PC-9 (cell line): ENCODE results near the gene CACNA1S. TPM values are rescaled to one million over a fixed set of nuclear protein-coding genes. Genes with fewer than 3 reads are reported as not detected.

Experiments used
- BruUV-seq: library from RNA; stranded (reverse); fragments of 400-500 nt; replicated peaks from 2 replicates; lab custom pipeline; 2021; lab: Mats Ljungman, UMichigan
- CTCF ChIA-PET: fragments of 300-600 bp; sonication (Branson Sonifier 250); formaldehyde crosslinking; loops from one replicate; lab custom pipeline; 2022; ENCODE audit warnings: antibody characterized with exemption; lab: Charles Lee
- POLR2A ChIA-PET: fragments of 300-600 bp; sonication (Branson Sonifier 250); formaldehyde crosslinking; loops from one replicate; lab custom pipeline; 2022; ENCODE audit warnings: antibody characterized with exemption; ENCODE audit not compliant: unreplicated experiment; lab: Charles Lee
- DNase-seq, 2 experiments: peaks; one replicate each; pipeline versions ENCODE4 v3.0.0 to v3.0.0-alpha.2; 2015 to 2022; ENCODE audit warnings: mixed read lengths in 1 of 2
- H2AFZ ChIP-seq: fragments of 200-600 bp; sonication (generic); 2 replicates; pipeline ENCODE4 v1.8.1; 2017; ENCODE audit warnings: antibody characterized with exemption
- H3F3A ChIP-seq: fragments of 200-600 bp; sonication (generic); 2 replicates; pipeline ENCODE4 v1.8.1; 2017; ENCODE audit warnings: antibody characterized with exemption, mild to moderate bottlenecking, low read depth; ENCODE audit not compliant: insufficient read depth
- H3K27ac ChIP-seq: fragments of 200-600 bp; sonication (generic); 2 replicates; pipeline ENCODE4 v1.6.1; 2016; ENCODE audit warnings: mixed run types
- H3K27me3 ChIP-seq: fragments of 200-600 bp; sonication (generic); 2 replicates; pipeline ENCODE4 v1.6.1; 2016; ENCODE audit warnings: low read depth, mixed run types; ENCODE audit not compliant: insufficient read depth
- H3K36me3 ChIP-seq: fragments of 200-600 bp; sonication (generic); 2 replicates; pipeline ENCODE4 v1.6.1; 2016; ENCODE audit warnings: low read depth, mixed run types
- H3K4me1 ChIP-seq: fragments of 200-600 bp; sonication (generic); replicated peaks from 2 replicates; pipeline ENCODE4 v1.6.1; 2016; ENCODE audit warnings: mixed run types; ENCODE audit not compliant: insufficient read depth
- H3K4me2 ChIP-seq: fragments of 200-600 bp; sonication (generic); 2 replicates; pipeline ENCODE4 v1.6.1; 2017; ENCODE audit warnings: mixed run types
- H3K4me3 ChIP-seq: fragments of 200-600 bp; sonication (generic); 2 replicates; pipeline ENCODE4 v1.6.1; 2016; ENCODE audit warnings: mixed run types
- H3K79me2 ChIP-seq: fragments of 200-600 bp; sonication (generic); 2 replicates; pipeline ENCODE4 v1.6.1; 2017; ENCODE audit warnings: low read depth, mixed run types
- H3K9me2 ChIP-seq: fragments of 200-600 bp; sonication (generic); 2 replicates; pipeline ENCODE4 v1.8.1; 2017; ENCODE audit warnings: mild to moderate bottlenecking; ENCODE audit not compliant: insufficient read depth
- H3K9me3 ChIP-seq: fragments of 200-600 bp; sonication (generic); 2 replicates; pipeline ENCODE4 v1.8.1; 2016; ENCODE audit warnings: low read depth; ENCODE audit not compliant: insufficient read depth
- H4K20me1 ChIP-seq: fragments of 200-600 bp; sonication (generic); 2 replicates; pipeline ENCODE4 v1.8.1; 2017; ENCODE audit not compliant: insufficient read depth
- EZH2 ChIP-seq: fragments of 200-600 bp; sonication (generic); IDR thresholded peaks from 2 replicates; pipeline ENCODE4 v1.8.0; 2017; ENCODE audit warnings: antibody characterized with exemption, low read depth
- intact Hi-C: fragments of 100-400 bp; cut with micrococcal nuclease; formaldehyde crosslinking; loops from one replicate; pipeline ENCODE4 v1.10.0; 2022; ENCODE audit not compliant: unreplicated experiment
- total RNA-seq: library from RNA; stranded (reverse); gene quantifications from 2 replicates; pipeline ENCODE4 v1.2.3, GENCODE V29; 2021
- TF ChIP-seq, protein P1 (sequence below): fragments of 200-600 bp; sonication (generic); conservative IDR thresholded peaks from 2 replicates; pipeline ENCODE4 v1.6.1; 2017; ENCODE audit warnings: mixed run types, antibody characterized with exemption, mild to moderate bottlenecking, moderate library complexity

Gene CACNA1S
- total RNA-seq, 1 experiment from 2014 or later, result not detected

GRCh38 chr1:201137579-201138310 lies 25.5 kb upstream of the CACNA1S start:
- ChIA-PET CTCF (no interaction called here), POLR2A (interaction anchor here (0.6 kb wide), 3 partner anchors 14 to 67 kb away, joined by 4 to 7 read pairs (median 6); no protein-coding TSS in a partner anchor)
- intact Hi-C loops, result no loop called here
- H3K27me3 ChIP-seq, result no peaks in the 10 kb centered on the region
- no peak for TF ChIP-seq EZH2
- TF ChIP-seq, protein P1, sequence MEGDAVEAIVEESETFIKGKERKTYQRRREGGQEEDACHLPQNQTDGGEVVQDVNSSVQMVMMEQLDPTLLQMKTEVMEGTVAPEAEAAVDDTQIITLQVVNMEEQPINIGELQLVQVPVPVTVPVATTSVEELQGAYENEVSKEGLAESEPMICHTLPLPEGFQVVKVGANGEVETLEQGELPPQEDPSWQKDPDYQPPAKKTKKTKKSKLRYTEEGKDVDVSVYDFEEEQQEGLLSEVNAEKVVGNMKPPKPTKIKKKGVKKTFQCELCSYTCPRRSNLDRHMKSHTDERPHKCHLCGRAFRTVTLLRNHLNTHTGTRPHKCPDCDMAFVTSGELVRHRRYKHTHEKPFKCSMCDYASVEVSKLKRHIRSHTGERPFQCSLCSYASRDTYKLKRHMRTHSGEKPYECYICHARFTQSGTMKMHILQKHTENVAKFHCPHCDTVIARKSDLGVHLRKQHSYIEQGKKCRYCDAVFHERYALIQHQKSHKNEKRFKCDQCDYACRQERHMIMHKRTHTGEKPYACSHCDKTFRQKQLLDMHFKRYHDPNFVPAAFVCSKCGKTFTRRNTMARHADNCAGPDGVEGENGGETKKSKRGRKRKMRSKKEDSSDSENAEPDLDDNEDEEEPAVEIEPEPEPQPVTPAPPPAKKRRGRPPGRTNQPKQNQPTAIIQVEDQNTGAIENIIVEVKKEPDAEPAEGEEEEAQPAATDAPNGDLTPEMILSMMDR, result no peak
- H3K9me2 ChIP-seq, result no peaks in the 10 kb centered on the region
- H3K79me2 ChIP-seq, result no peaks in the 10 kb centered on the region
- no peak overlapping the region for H2AFZ ChIP-seq
- H3K27ac ChIP-seq, result no peak overlapping the region
- no peaks in the 10 kb centered on the region for H3K9me3 ChIP-seq
- no peaks in the 10 kb centered on the region for H3K4me1 ChIP-seq
- H4K20me1 ChIP-seq, result no peaks in the 10 kb centered on the region
- no peak overlapping the region for H3K4me2 ChIP-seq
- no peaks in the 10 kb centered on the region for H3F3A ChIP-seq
- peak in 1 of 2 experiments; percentile 37 for DNase-seq
- no TSS peak for BruUV-seq
- H3K36me3 ChIP-seq, result peaks cover 3% of the 10 kb centered on the region; the same call in 1 of the 2 replicates
- no peak overlapping the region for H3K4me3 ChIP-seq

DNA sequence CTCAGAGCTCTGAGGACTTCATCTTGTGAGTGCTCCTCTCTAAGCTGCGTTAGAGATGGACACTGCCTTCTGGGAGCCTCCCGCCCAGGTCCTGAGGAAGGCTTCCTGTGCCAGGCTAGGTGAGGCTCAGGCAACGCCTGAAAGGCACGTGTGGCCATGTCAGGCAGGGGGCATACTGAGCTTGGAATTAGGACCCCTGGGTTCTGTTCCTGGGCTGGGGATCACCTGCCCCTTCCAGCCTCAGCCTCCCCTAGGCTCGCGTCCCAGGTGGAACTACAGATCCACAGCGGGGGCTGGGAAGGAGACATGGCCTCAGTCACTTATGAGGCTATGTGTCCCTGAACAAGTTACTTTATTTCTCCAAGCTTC lies 24.8 kb upstream of the CACNA1S start:
- H3K36me3 ChIP-seq, result peaks cover 3% of the 10 kb centered on the region; the same call in 1 of the 2 replicates
- POLR2A ChIA-PET, result interaction anchor here (0.6 kb wide), 1 partner anchor 13 kb away, joined by 6 read pairs; no protein-coding TSS in a partner anchor
- H3K9me2 ChIP-seq, result no peaks in the 10 kb centered on the region
- no peaks in the 10 kb centered on the region for H3F3A ChIP-seq
- H3K9me3 ChIP-seq, result no peaks in the 10 kb centered on the region
- no peaks in the 10 kb centered on the region for H3K79me2 ChIP-seq
- H3K27ac ChIP-seq, result no peak overlapping the region
- H3K27me3 ChIP-seq, result no peaks in the 10 kb centered on the region
- no peaks in the 10 kb centered on the region for H3K4me1 ChIP-seq
- no peak overlapping the region for H3K4me3 ChIP-seq
- intact Hi-C loops, result no loop called here
- no TSS peak for BruUV-seq
- TF ChIP-seq, protein P1, result no peak
- TF ChIP-seq EZH2, result no peak
- CTCF ChIA-PET, result interaction anchor here (0.6 kb wide), 1 partner anchor 93 kb away, joined by 4 read pairs; no protein-coding TSS in a partner anchor
- no peaks in the 10 kb centered on the region for H4K20me1 ChIP-seq
- DNase-seq, result no peak
- H2AFZ ChIP-seq, result no peak overlapping the region
- H3K4me2 ChIP-seq, result no peak overlapping the region

GRCh38 chr1:201136355-201137023 lies 24.3 kb upstream of the CACNA1S start:
- BruUV-seq, result no TSS peak
- intact Hi-C loops, result no loop called here
- H4K20me1 ChIP-seq, result no peaks in the 10 kb centered on the region
- no peak overlapping the region for H3K27ac ChIP-seq
- H3K27me3 ChIP-seq, result no peaks in the 10 kb centered on the region
- ChIA-PET CTCF (interaction anchor here (0.6 kb wide), 1 partner anchor 93 kb away, joined by 4 read pairs; no protein-coding TSS in a partner anchor), POLR2A (no interaction called here)
- H3K79me2 ChIP-seq, result no peaks in the 10 kb centered on the region
- TF ChIP-seq, protein P1, result no peak
- no peak for TF ChIP-seq EZH2
- H2AFZ ChIP-seq, result no peak overlapping the region
- H3F3A ChIP-seq, result no peaks in the 10 kb centered on the region
- no peak for DNase-seq
- H3K4me3 ChIP-seq, result no peak overlapping the region
- H3K9me2 ChIP-seq, result no peaks in the 10 kb centered on the region
- peaks cover 3% of the 10 kb centered on the region; the same call in 1 of the 2 replicates for H3K36me3 ChIP-seq
- H3K9me3 ChIP-seq, result no peaks in the 10 kb centered on the region
- no peak overlapping the region for H3K4me2 ChIP-seq
- no peaks in the 10 kb centered on the region for H3K4me1 ChIP-seq
